Fibroblast of mammary gland (primary cell): ENCODE measurements around the gene KIAA1958.

Source experiments
- DNase-seq: peaks from one replicate; pipeline ENCODE4 v3.0.0-alpha.2; 2010; ENCODE audit warnings: low read depth
- H3K4me3 ChIP-seq: 2 replicates; pipeline ENCODE4 v1.5.1; 2011; ENCODE audit warnings: low read depth, mild to moderate bottlenecking, low read length, moderate library complexity; ENCODE audit not compliant: control insufficient read depth
- TF ChIP-seq, protein P1 (sequence below): conservative IDR thresholded peaks from 2 replicates; pipeline ENCODE4 v1.5.1; 2011; ENCODE audit warnings: low read depth, low read length, inconsistent platforms; ENCODE audit not compliant: control insufficient read depth, insufficient read depth

KIAA1958 gene

GRCh38 chr9:112680731-112681402 is 194.2 kb downstream of the KIAA1958 start:
- TF ChIP-seq, protein P1, sequence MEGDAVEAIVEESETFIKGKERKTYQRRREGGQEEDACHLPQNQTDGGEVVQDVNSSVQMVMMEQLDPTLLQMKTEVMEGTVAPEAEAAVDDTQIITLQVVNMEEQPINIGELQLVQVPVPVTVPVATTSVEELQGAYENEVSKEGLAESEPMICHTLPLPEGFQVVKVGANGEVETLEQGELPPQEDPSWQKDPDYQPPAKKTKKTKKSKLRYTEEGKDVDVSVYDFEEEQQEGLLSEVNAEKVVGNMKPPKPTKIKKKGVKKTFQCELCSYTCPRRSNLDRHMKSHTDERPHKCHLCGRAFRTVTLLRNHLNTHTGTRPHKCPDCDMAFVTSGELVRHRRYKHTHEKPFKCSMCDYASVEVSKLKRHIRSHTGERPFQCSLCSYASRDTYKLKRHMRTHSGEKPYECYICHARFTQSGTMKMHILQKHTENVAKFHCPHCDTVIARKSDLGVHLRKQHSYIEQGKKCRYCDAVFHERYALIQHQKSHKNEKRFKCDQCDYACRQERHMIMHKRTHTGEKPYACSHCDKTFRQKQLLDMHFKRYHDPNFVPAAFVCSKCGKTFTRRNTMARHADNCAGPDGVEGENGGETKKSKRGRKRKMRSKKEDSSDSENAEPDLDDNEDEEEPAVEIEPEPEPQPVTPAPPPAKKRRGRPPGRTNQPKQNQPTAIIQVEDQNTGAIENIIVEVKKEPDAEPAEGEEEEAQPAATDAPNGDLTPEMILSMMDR: no peak
- H3K4me3 ChIP-seq: no peak overlapping the region
- no peak for DNase-seq

DNA sequence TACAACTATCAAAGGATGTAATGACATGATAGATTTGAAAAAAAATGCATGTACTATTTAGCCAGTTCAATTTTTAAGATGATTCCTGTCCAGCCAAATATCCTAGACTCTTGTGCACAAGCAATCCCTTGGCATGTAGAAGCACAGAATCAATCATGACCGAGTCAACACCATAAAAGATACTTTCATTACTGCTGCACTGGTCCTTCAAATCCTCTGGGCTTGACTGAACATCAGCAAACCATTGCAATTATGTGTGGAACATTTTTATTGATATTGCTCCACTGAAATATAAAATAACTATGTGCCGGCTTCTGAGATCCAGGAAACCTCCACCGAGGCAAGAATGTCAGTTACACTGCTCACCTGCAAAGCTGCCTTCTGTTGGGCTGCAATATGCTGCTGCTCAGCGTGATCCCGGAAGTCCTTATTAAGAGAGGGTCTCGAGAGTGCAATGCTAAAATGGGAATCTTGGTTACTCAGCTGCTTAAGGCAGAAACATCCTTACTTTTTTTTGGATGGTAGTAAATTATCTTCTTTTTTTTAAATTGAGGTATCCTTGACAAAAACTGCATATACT is 202.6 kb downstream of the KIAA1958 start:
- no peak overlapping the region for H3K4me3 ChIP-seq
- no peak for DNase-seq
- TF ChIP-seq, protein P1: no peak

DNA sequence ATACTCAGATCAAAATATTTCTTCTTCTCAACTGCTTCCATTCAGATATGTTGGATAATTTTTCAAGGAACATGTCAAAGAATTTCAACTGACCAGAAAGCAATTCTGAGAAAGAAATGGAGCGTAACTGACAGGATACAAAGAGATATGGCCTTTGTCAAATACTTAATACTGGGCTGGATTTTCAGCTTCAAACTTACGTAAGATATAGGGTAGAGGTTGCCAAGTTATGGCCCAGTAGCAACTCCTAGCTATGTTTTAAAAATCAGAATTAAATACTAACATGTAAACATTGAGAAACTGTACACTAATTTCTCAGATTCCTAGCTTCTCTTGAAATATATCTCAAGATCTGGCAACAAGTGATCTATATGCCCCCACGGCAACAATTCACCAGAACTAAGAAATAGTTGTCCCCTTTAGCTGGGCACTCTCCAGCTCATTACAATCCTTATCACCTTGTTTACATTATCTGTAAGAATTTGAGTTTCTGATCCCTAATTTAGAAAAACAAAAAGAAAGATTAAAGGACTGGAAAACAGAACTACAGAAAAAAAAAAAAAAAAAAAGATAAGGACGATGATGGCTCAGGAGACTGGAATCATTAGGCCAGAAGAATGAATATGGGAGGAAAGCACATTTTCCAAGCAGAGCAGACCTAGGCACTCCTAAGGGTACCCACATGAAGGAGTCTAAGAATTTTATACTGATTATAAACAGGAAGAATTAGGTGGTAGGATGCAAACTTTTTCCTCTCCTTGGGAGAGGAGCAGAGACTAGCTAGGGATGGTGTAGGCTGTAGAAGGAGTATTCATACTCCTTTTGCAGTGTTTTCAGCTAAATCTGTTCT is 208.3 kb downstream of the KIAA1958 start:
- no peak for DNase-seq
- TF ChIP-seq, protein P1: no peak
- H3K4me3 ChIP-seq: no peak overlapping the region

DNA sequence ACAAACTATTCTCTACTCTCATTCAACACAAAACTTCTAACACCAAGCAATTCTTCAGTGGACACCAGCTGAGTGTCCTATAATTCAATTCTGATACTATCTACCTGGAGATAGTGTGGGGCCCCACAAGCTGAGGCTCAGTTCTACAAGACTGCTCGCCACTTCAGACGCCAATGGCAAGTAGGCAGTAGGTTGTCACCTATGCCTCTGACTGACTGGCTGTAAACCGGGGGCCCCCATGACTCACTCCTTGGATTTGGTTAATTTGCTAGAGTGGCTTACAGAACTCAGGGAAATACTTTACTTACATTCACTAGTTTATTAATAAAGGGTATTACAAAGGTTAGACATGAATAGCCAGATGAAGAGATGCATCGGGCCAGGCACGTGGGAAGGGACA is 209.8 kb downstream of the KIAA1958 start:
- no peak for DNase-seq
- TF ChIP-seq, protein P1: no peak
- no peak overlapping the region for H3K4me3 ChIP-seq

- TF ChIP-seq, protein P1: no peak
- no peak for DNase-seq
- no peak overlapping the region for H3K4me3 ChIP-seq
Observed at GRCh38 chr9:112699230-112699629, 212.6 kb downstream of the KIAA1958 start.

- no peak overlapping the region for H3K4me3 ChIP-seq
- DNase-seq: no peak
- TF ChIP-seq, protein P1: no peak
Observed at GRCh38 chr9:112700085-112700484, 213.5 kb downstream of the KIAA1958 start.
